Measurements from ENCODE around the gene CRB1. TPM values are rescaled to one million over a fixed set of nuclear protein-coding genes. Genes with fewer than 3 reads are reported as not detected.

Gene CRB1
- total RNA-seq, 1 experiment from 2014 or later: not detected

GRCh38 chr1:197303463-197303862 lies 35.4 kb downstream of the CRB1 start:
- in situ Hi-C loops (cut with HindIII; ENCODE audit: low pct_unique_long_range_greater_than_20kb, low sequenced_read_pairs): no loop called here

GRCh38 chr1:197304638-197305200 lies 36.7 kb downstream of the CRB1 start:
- H3K4me3 ChIP-seq (ENCODE audit: low read depth in 2 of 2, low read length in 2 of 2): no peak overlapping the region
- ChIA-PET CTCF (no interaction called here), POLR2A (no interaction called here)
- H3K36me3 ChIP-seq (ENCODE audit: control insufficient read depth, insufficient read depth, low read length): no peaks in the 10 kb centered on the region
- H3K9me3 ChIP-seq (ENCODE audit: control insufficient read depth, insufficient read depth, low read depth, low read length): no peaks in the 10 kb centered on the region
- ATAC-seq: no peak
- no TSS peak for BruUV-seq (replicated peaks)
- no peak for DNase-seq (ENCODE audit: low read depth, low spot score)
- intact Hi-C loops (cut with micrococcal nuclease; ENCODE audit: unreplicated experiment) (no loop called here), in situ Hi-C loops (cut with HindIII; ENCODE audit: low pct_unique_long_range_greater_than_20kb, low sequenced_read_pairs) (no loop called here)
- no peak for TF ChIP-seq TCF7L2 (IDR thresholded peaks at IDR 0.05; ENCODE audit: low read depth, low read length)
- no peak for TF ChIP-seq CTCF (IDR thresholded peaks at IDR 0.05)
- TF ChIP-seq SIN3A (IDR thresholded peaks at IDR 0.05; ENCODE audit: borderline replicate concordance, insufficient read depth, low read depth, low read length): no peak
- TF ChIP-seq REST (IDR thresholded peaks at IDR 0.05; ENCODE audit: insufficient read depth in 1 of 2, low read depth in 2 of 2, low read length in 1 of 2): no peak
- TF ChIP-seq POLR2AphosphoS5 (IDR thresholded peaks at IDR 0.05; ENCODE audit: low read depth, low read length): no peak
- no peaks in the 10 kb centered on the region; the same call in 1 of the 2 replicates for H3K4me1 ChIP-seq (ENCODE audit: control insufficient read depth, insufficient read depth, low read length)
- H3K27me3 ChIP-seq (ENCODE audit: control insufficient read depth, insufficient read depth, low read length): no peaks in the 10 kb centered on the region
- no peak overlapping the region for H3K27ac ChIP-seq (ENCODE audit: low read length)

More at GRCh38 chr1:197303463-197303862, 35.4 kb downstream of the CRB1 start:
- H3K9me3 ChIP-seq (ENCODE audit: control insufficient read depth, insufficient read depth, low read depth, low read length): no peaks in the 10 kb centered on the region
- H3K36me3 ChIP-seq (ENCODE audit: control insufficient read depth, insufficient read depth, low read length): no peaks in the 10 kb centered on the region
- DNase-seq (ENCODE audit: low read depth, low spot score) (no peak), ATAC-seq (no peak)
- POLR2A ChIA-PET: interaction anchor here (0.7 kb wide), 1 partner anchor 34 kb away, joined by 4 read pairs; no protein-coding TSS in a partner anchor
- CTCF ChIA-PET: no interaction called here
- H3K27me3 ChIP-seq (ENCODE audit: control insufficient read depth, insufficient read depth, low read length): no peaks in the 10 kb centered on the region
- intact Hi-C loops (cut with micrococcal nuclease; ENCODE audit: unreplicated experiment): no loop called here
- H3K4me1 ChIP-seq (ENCODE audit: control insufficient read depth, insufficient read depth, low read length): no peaks in the 10 kb centered on the region; the same call in 1 of the 2 replicates
- BruUV-seq (replicated peaks): no TSS peak
- TF ChIP-seq REST (IDR thresholded peaks at IDR 0.05; ENCODE audit: insufficient read depth in 1 of 2, low read depth in 2 of 2, low read length in 1 of 2) (no peak), TCF7L2 (IDR thresholded peaks at IDR 0.05; ENCODE audit: low read depth, low read length) (no peak), POLR2AphosphoS5 (IDR thresholded peaks at IDR 0.05; ENCODE audit: low read depth, low read length) (no peak), CTCF (IDR thresholded peaks at IDR 0.05) (no peak), SIN3A (IDR thresholded peaks at IDR 0.05; ENCODE audit: borderline replicate concordance, insufficient read depth, low read depth, low read length) (no peak)
- no peak overlapping the region for H3K27ac ChIP-seq (ENCODE audit: low read length)
- no peak overlapping the region for H3K4me3 ChIP-seq (ENCODE audit: low read depth in 2 of 2, low read length in 2 of 2)

All from Panc1 (cell line).